CD4-positive, alpha-beta T cell treated with Interleukin-15 for 4 hours (primary cell): ENCODE results near the gene PDE8B.

Source experiments
- DNase-seq: peaks from one replicate; pipeline ENCODE4 v3.0.0-alpha.2; 2020; ENCODE audit warnings: low spot score

Gene PDE8B

GRCh38 chr5:77402796-77403195, 192.3 kb downstream of the PDE8B start:
- no peak for DNase-seq

- no peak for DNase-seq
Observed at GRCh38 chr5:77407152-77407551, 196.7 kb downstream of the PDE8B start.

- DNase-seq = no peak
Observed at GRCh38 chr5:77409870-77410621, 199.6 kb downstream of the PDE8B start.

- no peak for DNase-seq
Observed at GRCh38 chr5:77413049-77413448, 202.6 kb downstream of the PDE8B start.

DNA sequence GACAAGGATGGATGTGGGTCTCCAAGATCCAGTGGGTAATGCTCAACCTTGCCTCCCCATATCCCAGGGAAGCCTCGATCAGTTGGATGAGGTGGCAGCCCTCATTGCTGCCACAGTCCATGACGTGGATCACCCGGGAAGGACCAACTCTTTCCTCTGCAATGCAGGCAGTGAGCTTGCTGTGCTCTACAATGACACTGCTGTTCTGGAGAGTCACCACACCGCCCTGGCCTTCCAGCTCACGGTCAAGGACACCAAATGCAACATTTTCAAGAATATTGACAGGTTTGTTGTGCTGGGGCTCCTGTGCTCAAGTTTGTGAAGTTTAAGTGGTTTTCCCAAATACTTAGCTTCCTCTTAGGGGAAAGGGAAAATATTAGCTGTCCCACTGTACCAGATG, 207.7 kb downstream of the PDE8B start:
- no peak for DNase-seq

- DNase-seq = no peak
Observed at GRCh38 chr5:77418601-77419581, 208.4 kb downstream of the PDE8B start.

- no peak for DNase-seq
Observed at GRCh38 chr5:77419644-77420582, 209.4 kb downstream of the PDE8B start.

DNA sequence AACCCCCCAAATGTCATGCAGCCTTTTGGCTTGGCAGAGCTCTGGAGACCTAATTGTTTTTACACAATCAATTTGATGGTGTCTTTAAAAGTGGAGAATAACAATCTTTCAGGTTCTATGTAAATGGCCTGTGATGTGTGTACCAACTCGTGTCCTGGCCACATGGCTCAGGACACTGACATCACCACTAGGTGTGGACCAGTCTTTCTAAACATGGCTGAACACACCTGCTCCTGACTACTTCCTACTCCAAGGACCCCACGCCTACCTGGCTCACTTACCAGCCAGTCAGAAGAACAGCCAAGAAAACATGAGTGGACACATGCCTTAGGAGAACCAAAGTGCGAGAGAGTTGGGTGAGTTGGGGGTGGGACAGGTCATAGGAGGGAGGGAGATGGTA, 210.5 kb downstream of the PDE8B start:
- no peak for DNase-seq

DNA sequence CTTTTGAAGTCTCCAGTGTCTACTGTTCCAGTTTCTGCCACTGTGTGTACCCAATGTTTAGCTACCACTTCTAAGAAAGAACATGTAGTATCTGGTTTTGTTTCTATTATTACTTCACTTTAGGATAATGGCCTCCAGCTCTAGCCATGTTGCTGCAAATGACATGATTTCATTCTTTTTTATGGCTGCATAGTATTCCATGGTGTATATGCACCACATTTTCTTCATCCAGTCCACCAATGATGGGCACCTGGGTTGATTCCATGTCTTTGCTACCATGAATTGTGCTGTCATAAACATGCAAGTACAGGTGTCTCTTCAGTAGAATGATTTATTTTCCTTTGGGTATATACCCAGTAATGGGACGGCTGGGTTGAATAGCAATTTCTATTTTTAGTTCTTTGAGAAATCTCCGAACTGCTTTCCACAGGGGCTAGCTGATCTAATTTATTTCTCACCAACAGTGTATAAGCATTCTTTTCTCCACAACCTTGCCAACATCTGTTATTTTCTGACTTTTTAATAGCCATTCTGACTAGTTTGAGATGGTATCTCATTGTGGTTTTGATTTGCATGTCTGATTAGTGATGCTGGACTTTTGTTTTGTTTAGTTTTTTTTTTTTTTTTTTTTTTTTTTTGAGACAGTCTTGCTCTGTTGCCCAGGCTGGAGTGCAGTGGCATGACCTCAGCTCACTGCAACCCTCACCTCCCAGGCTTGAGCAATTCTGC, 212.7 kb downstream of the PDE8B start:
- DNase-seq = no peak

GRCh38 chr5:77424921-77425320, 214.4 kb downstream of the PDE8B start:
- no peak for DNase-seq

GRCh38 chr5:77425420-77425819, 214.9 kb downstream of the PDE8B start:
- no peak for DNase-seq

DNA sequence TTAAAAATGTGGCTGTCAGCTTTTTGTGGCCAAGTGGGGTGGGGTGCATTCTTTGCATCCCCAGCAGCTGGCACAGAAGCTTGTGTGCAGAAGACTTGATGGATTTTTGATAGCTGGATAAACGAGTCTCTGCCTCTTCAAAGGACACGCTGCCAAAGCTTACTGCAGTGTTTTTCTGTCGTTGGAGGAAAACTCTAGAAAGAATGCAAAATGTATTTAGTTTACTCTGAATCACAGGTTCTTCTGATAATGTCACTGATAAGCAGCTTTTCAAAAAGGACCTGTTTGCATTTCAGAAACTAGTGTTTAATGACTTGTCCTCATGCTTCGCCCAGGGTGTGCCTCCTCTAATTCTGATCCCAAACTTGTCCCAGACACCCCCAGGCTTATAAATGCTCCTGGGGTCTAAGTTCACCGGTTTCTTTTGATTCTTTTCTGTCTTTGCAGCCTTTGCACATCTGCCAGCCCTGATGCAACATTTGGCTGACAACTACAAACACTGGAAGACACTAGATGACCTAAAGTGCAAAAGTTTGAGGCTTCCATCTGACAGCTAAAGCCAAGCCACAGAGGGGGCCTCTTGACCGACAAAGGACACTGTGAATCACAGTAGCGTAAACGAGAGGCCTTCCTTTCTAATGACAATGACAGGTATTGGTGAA, 215.6 kb downstream of the PDE8B start:
- no peak for DNase-seq

- no peak for DNase-seq
Observed at GRCh38 chr5:77426670-77427069, 216.2 kb downstream of the PDE8B start.

DNA sequence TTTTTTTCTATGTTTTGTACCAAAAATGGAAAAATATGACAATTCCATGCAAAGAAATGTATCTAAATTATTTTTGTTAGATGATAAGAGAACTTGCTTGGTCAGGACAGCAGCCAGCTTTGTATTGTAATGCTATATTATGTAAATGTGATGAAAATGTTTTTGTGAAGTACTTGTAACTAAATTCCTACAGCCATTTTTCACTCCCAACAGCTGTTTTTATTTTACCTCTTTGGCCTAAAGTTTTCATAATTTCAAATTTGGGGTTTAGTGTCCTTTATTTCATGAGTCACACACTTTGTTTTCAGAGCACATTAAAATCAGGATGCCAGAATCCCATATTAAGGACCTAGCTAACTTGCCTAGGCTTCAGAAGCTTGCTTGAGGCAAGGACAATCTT, 217.5 kb downstream of the PDE8B start:
- DNase-seq = no peak

DNA sequence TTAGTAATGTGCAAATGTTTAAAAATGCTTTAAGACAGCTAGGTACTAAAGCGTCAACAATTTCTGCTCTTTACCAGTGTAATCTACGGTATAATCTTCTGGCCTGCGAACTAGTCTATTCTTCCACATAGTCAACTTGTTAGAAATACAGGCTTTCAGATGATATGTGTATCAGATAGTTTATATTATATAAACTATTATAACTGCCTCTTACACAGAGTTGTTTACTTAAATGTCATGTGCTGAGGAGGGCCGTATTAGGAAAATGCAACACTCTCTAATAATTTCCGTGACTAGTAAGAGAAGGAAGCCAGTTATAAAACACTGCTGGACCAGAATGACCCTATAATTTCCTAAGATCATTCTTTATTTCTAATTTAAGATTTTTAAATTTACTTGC, 218.0 kb downstream of the PDE8B start:
- DNase-seq = no peak

DNA sequence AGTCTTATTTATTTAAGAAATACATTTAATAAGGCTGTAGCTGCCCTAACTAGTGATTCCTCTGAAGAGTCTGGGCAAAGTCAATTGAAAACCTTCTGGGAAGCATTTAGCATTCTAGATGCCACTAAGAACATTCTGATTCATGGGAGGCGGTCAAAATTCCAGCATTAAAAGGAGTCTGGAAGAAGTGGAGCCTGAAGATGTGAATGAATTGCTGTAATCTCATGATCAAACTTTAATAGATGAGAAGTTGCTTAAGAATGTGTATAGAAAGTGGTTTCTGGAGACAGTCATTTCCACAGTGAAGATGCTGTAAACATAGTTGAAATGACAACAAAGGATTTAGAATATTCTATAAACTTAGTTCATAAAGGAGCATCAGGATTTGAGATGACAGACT, 220.2 kb downstream of the PDE8B start:
- DNase-seq = no peak

- no peak for DNase-seq
Observed at GRCh38 chr5:77431286-77431685, 220.8 kb downstream of the PDE8B start.

GRCh38 chr5:77431719-77432118, 221.2 kb downstream of the PDE8B start:
- DNase-seq = no peak

DNA sequence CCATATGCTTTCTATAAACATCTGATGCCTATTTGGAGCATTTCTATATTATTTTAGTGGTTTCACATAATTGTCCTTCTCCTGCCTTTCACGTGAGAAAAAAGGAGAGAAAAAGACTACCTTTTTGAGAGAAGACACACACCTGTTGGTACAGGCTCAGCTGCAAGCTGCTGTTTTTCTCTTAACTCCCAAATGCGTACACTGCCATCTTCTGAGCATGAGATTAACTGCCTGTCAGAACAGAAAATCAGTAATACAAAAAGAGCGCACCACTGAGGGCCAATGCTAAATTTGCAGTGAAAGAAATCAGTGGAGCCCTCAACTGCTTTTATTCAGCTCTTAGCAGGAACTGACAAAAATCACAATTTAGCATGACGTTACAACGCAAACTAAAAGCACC, 226.7 kb downstream of the PDE8B start:
- no peak for DNase-seq

GRCh38 chr5:77438071-77438470, 227.6 kb downstream of the PDE8B start:
- DNase-seq = no peak

DNA sequence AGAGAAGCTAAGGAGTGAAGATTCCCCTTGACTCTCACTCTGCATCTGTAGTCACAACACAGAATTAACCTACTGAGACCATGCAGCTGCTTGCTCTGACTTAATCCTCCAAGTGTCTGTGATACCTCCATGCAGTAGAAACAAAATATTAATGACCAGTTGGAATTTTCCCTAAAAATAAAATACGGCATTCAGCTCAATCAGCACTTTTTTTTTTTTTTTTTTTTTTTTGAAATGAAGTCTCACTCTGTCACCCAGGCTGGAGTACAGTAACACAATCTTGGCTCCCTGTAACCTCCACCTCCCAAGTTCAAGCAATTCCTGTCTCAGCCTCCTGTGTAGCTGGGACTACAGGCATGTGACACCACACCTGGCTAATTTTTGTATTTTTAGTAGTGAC, 233.2 kb downstream of the PDE8B start:
- no peak for DNase-seq
